ENCODE data around the gene CTSC. TPM values are rescaled to one million over a fixed set of nuclear protein-coding genes. Genes with fewer than 3 reads are reported as not detected.

Gene CTSC
- total RNA-seq, 1 experiment from 2014 or later: 38.0 TPM

DNA sequence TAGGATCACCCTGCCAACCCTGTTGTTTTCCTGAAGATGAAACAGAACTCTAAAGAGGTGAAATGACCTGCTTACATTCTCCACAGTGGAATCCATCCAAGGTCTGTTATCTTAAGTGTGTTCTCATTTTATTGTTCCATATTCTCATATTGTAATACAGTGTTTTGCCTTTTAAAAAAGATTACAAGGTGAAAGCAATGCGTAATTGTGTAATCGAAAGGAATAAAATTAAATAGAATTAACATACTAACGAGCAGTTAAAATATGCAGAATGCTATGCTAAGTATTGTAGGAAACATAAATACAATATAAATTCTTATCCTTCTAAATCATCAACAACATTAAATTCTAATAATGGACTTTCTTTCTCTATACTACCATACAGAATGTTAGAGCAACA is 41.6 kb upstream of the CTSC start:
- Histone ChIP-seq H3K4me2 (ENCODE audit: low read length) (no peak overlapping the region), H3K27ac (ENCODE audit: low read depth, low read length) (no peak overlapping the region), H2AFZ (ENCODE audit: low read depth, low read length, poor library complexity, severe bottlenecking) (no peak overlapping the region), H3K9me2 (ENCODE audit: insufficient read depth) (no peaks in the 10 kb centered on the region), H3K4me3 (replicated peaks in 1 of 2; ENCODE audit: low read depth in 1 of 2, low read length in 2 of 2) (no peak overlapping the region), H3K9me3 (ENCODE audit: control insufficient read depth in 1 of 2, insufficient read depth in 1 of 2, low read depth in 1 of 2, low read length in 2 of 2) (no peaks in the 10 kb centered on the region), H3K9ac (ENCODE audit: low read length) (no peak overlapping the region), H3K27me3 (ENCODE audit: insufficient read depth, low read length) (no peaks in the 10 kb centered on the region), H4K20me1 (ENCODE audit: insufficient read depth) (no peaks in the 10 kb centered on the region), H3K79me2 (ENCODE audit: insufficient read depth, low read length) (no peaks in the 10 kb centered on the region), H3K36me3 (ENCODE audit: control insufficient read depth in 1 of 2, insufficient read depth in 2 of 2, low read length in 2 of 2) (no peaks in the 10 kb centered on the region), H3K4me1 (ENCODE audit: control insufficient read depth in 1 of 2, insufficient read depth in 2 of 2, low read length in 2 of 2) (peaks cover 3% of the 10 kb centered on the region in 2 experiments)
- intact Hi-C loops (cut with micrococcal nuclease): no loop called here
- RAD21 ChIA-PET (ENCODE audit: low non-redundant PET in 1 of 2, low total read pairs in 2 of 2, uncharacterized antibody in 2 of 2, unreplicated experiment in 2 of 2): no interaction called here
- ATAC-seq (no peak), DNase-seq (ENCODE audit: low read depth, low spot score) (no peak)
- TF ChIP-seq POLR2AphosphoS5 (IDR thresholded peaks at IDR 0.05; ENCODE audit: low read depth, low read length) (no peak), EGR1 (IDR thresholded peaks at IDR 0.05; ENCODE audit: low read depth) (no peak), JUND (IDR thresholded peaks at IDR 0.05) (no peak), ZFX (IDR thresholded peaks at IDR 0.05) (no peak), EZH2 (IDR thresholded peaks at IDR 0.05) (no peak)
- no TSS peak for BruUV-seq (replicated peaks)
- CTCF ChIA-PET: no interaction called here
- POLR2A ChIA-PET: interaction anchor here (0.8 kb wide), 1 partner anchor 11 kb away, joined by 3 read pairs; no protein-coding TSS in a partner anchor

GRCh38 chr11:88378422-88379066 is 41.0 kb upstream of the CTSC start:
- ATAC-seq: no peak

More at GRCh38 chr11:88378422-88379066, 41.0 kb upstream of the CTSC start:
- no peak for DNase-seq (ENCODE audit: low read depth, low spot score)
- no peaks in the 10 kb centered on the region; a peak in 1 of 4 replicates for H3K4me1 ChIP-seq (ENCODE audit: control insufficient read depth in 1 of 2, insufficient read depth in 2 of 2, low read length in 2 of 2)
- intact Hi-C loops (cut with micrococcal nuclease): no loop called here
- no peaks in the 10 kb centered on the region for H4K20me1 ChIP-seq (ENCODE audit: insufficient read depth)
- H3K4me2 ChIP-seq (ENCODE audit: low read length): no peak overlapping the region
- H3K36me3 ChIP-seq (ENCODE audit: control insufficient read depth in 1 of 2, insufficient read depth in 2 of 2, low read length in 2 of 2): no peaks in the 10 kb centered on the region
- no peaks in the 10 kb centered on the region for H3K27me3 ChIP-seq (ENCODE audit: insufficient read depth, low read length)
- no peaks in the 10 kb centered on the region for H3K9me3 ChIP-seq (ENCODE audit: control insufficient read depth in 1 of 2, insufficient read depth in 1 of 2, low read depth in 1 of 2, low read length in 2 of 2)
- RAD21 ChIA-PET (ENCODE audit: low non-redundant PET in 1 of 2, low total read pairs in 2 of 2, uncharacterized antibody in 2 of 2, unreplicated experiment in 2 of 2): no interaction called here
- no peak overlapping the region for H3K9ac ChIP-seq (ENCODE audit: low read length)
- POLR2A ChIA-PET: interaction anchor here (0.8 kb wide), 1 partner anchor 10 kb away, joined by 3 read pairs; no protein-coding TSS in a partner anchor
- H3K27ac ChIP-seq (ENCODE audit: low read depth, low read length): no peak overlapping the region
- no TSS peak for BruUV-seq (replicated peaks)
- H3K4me3 ChIP-seq (replicated peaks in 1 of 2; ENCODE audit: low read depth in 1 of 2, low read length in 2 of 2): no peak overlapping the region
- TF ChIP-seq CEBPB (IDR thresholded peaks at IDR 0.05; ENCODE audit: low read depth) (peak; percentile 53), CTCF (IDR thresholded peaks at IDR 0.05 in 2 of 3, conservative IDR thresholded peaks at IDR 0.05 in 1 of 3; ENCODE audit: borderline replicate concordance in 1 of 3, insufficient read depth in 1 of 3, low read depth in 2 of 3, low read length in 2 of 3) (no peak)
- no peak overlapping the region for H2AFZ ChIP-seq (ENCODE audit: low read depth, low read length, poor library complexity, severe bottlenecking)
- CTCF ChIA-PET: no interaction called here
- no peaks in the 10 kb centered on the region for H3K9me2 ChIP-seq (ENCODE audit: insufficient read depth)
- no peaks in the 10 kb centered on the region for H3K79me2 ChIP-seq (ENCODE audit: insufficient read depth, low read length)

Measured in HCT116 (cell line).